ENCODE measurements around the gene TRPM5.

- no peak for TF ChIP-seq CTCF (conservative IDR thresholded peaks at IDR 0.05; ENCODE audit: low read length)
- no peak for TF ChIP-seq EZH2phosphoT487 (IDR thresholded peaks at IDR 0.05; ENCODE audit: borderline replicate concordance, low read depth, low read length)
Measured at GRCh38 chr11:2434506-2435255, 9.6 kb downstream of the TRPM5 start.

All from OCI-LY7 (cell line).